NK-92 (cell line): ENCODE measurements around the gene GLB1L2.

Experiments used
- DNase-seq: peaks from one replicate; lab custom pipeline; 2025; ENCODE audit not compliant: unreplicated experiment; lab: John Stamatoyannopoulos, UW

GLB1L2 gene

DNA sequence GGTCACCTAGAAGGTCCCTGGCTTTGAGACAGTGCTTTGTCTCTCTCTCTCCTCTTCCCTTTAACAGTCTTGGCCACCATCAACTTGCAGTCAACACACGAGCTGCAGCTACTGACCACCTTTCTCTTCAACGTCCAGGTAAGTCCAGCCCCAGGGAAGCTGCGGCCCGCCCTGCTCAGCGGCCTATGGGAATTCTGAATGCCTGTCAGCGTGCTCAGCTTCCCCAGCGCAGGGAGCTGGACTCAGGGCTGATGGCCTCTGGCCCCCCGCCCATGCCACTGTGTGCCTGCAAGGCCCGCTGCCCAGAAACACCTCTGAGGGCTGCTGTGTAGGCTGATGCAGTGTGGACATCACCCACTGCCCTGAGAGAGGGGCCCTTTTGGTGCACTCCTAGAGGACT lies 32.5 kb downstream of the GLB1L2 start:
- no peak for DNase-seq

DNA sequence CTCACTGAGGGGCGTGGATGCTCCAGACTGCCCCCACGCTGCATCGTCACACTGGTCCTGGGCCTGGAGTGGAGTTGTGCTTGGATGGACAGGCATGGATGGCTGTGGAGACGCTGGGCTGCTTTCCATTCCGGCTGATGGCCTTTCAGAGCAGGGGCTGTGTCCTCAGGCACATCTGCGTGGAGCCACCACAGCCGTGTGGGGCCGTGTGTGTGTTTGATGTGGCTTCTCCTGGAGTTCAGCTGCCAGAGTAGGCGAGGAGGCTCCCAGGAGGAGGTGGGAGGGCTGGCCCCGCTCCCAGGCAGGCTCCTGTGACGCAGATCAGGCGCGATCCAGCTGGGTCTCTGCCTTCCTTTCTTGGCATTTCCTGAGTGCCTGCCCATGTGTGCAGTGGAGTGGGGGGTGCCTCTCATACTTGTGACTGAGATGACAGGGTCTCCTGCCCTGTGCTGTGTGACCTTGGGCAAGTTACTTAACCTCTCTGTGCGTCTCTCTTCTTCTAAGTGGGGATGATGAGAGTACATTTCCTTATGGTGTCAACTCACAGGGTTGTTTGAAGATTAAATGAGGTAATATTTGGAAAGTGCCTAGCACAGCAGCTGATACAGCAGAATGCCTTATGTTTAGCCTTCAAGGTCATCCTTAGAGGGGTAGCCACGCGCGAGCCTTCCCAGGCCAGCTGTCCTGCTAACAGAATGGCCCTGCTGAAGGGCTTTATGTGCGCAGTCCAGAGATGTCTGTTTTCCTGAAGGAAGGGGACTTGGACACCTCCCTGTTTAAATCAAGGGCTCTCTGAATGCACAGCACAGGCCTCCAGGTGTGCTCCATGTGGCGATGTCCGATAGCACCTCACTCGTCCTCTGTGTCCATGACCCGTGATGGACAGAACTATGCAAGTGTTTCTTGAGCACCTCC lies 33.5 kb downstream of the GLB1L2 start:
- no peak for DNase-seq

DNA sequence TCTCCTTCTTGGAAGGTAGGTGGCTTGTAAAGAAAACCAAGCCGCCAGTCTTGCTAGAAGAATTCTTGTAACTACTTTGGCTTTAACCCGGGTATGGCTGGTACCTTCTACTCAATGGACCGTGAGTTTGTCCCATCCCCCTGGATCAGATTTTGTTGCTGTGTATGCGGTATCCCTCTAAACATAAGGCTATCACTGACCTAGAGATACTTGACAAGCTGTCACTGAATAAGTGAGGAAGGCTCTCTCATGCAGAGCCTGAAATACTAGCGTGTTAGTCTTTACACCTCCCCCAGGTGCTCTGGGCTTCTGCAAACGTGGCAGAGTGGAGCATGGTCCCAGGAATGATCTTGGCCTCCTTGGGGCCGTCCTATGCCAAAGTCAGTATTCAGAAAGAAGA lies 34.5 kb downstream of the GLB1L2 start:
- DNase-seq = no peak

DNA sequence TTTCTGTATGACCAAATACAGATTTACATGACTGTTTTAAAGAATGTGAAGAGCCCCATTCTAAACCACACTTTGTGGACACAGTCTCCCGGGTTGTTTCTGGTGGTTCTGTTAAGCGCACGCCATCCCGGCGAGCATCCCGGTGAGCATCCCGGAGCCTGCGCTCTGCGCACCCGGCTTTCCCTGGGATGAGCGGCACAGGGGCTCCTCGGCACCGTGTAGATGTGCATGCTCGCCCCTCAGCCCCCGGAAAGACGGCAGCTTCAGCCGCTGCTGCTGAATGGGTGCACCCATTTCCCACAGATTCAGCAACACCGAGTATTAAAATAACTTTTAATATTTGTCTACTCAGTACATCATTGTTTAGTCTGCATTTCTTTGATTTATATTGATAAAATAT lies 36.0 kb downstream of the GLB1L2 start:
- no peak for DNase-seq

DNA sequence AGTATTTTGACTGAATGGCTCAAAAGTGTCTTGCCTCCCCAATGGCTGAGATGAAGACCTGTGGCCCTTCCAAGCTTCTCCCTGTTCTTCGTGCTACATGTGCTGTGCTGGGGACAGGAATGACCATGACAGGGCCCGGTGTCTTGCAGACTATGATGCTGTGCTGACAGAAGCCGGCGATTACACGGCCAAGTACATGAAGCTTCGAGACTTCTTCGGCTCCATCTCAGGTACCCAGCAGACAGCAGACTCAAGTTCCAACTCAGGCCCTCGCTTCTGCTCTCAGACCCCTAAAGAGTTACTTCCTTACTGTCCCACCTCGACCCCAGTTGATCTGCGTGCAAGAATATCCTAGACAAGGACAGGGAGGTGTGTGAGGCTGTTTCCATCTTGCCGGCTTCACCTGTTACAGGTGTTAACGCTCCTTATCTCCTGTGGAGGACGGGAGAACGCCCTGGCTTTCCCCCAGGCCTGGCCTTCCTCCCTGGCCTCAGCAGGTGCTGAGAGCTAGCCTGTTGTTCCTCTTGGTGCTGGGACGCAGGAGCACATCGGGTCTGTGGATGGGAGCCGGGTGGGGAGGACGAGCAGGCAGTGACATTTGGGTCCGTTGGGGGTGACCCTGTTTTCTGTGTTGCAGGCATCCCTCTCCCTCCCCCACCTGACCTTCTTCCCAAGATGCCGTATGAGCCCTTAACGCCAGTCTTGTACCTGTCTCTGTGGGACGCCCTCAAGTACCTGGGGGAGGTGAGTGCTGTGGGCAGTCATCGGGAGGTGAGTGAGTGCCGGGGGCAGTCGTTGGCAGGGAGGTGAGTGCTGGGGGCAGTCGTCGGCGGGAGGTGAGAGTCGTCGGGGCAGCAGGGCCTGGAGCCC lies 38.1 kb downstream of the GLB1L2 start:
- no peak for DNase-seq

DNA sequence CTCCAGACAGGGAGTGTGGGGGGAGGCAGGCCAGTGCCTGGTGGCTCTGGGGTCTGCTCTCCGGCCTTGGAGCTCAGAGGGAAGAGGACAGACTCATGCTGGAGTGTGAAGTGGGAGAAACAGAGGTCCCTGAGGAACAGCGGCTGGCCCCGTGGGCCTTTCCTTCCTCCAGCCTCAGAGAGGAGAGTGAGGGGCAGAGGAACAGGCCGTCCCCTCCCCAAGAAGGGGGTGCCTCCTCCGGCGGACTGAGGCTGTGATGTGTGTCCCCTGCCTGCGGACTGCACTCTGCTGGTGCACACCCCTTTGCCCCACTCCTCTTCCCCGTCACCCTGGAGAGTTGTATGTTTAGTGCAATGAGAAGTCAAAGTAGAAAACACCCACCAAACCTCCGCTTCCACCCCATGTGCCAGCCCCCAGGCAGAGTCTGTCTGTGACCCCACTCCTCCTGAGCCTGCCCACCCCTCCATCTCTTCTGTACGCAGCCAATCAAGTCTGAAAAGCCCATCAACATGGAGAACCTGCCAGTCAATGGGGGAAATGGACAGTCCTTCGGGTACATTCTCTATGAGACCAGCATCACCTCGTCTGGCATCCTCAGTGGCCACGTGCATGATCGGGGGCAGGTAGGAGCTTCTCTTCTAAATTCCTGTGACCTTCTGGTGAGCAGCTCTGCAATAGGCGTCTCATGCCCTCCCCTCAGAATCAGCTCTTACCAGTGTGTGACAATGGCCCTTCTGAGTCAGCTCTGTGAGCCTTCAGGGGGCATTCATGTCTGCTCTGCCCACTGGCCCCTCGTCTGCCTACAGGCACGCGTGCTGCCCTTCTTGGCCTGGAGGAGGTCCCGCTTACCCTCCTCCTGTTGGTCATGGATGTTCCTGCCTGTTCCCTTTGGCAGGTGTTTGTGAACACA lies 39.0 kb downstream of the GLB1L2 start:
- no peak for DNase-seq

DNA sequence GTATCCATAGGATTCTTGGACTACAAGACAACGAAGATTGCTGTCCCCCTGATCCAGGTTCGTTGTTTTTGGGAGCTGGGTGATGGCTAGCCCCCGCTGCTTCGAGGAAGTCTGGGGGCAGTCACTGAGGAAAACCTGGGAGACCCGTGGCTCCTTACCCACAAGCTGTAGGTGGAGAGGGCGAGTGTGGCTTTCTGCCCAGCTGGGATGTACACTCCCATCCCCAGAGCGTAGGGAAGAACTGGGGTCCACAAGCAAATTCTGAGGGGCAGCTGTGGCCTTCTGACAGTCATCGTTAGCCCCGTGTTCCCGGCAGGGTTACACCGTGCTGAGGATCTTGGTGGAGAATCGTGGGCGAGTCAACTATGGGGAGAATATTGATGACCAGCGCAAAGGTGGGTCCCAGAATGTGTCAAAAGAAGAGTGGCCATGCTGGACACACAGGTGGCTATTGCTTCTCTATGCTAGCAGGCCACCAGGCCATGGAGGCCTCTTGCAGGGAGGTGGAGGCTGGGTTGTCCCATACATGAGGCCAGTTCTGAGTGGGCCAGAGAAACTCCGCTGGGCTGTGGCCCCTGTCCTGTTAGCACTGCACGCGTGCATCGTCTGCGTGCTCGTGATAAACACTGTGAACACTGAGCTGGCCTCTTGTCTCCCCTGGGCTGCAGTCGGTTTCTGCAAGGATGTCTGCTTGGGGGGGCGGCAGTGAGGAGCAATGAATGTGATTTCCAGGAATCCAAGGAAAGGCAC lies 39.8 kb downstream of the GLB1L2 start:
- DNase-seq = no peak

DNA sequence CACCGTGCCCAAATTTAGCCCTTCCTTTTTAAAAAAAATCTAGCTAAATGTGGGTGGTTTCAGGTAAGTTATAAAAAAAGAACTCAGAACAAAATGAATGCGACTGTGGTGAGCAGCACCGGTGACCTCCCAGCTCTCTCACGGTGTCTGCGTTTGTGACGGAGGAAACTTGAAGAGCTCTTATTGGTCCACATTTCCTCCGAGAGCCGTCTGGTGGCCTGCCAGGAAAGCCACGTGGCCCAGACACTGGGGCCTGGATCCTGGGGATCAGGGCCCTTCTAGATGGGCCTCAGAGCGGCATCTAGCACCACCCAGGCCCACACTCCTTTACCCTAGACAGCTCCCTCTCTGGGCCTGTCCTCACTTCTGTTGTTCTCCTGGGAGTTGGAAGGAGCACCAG lies 40.7 kb downstream of the GLB1L2 start:
- no peak for DNase-seq

DNA sequence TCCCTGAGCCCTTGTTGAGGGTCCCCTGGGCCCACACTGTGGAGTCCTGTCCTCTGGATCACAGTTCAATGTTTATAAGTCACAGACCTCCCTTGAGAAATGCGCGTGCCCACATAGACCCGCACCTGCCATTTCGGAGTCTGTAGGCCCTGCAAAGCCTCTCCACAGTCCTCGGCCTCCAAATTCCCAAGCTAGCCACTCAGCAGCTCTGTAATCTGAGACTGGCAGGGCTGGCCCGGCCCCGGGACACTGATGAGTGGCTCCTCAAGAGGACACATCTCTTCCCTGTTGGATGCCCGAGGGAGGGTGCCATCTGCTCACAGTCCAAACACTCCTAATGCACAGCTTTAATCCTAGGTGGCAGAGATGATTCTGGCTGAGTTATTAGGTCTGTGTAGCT lies 41.2 kb downstream of the GLB1L2 start:
- DNase-seq = no peak

DNA sequence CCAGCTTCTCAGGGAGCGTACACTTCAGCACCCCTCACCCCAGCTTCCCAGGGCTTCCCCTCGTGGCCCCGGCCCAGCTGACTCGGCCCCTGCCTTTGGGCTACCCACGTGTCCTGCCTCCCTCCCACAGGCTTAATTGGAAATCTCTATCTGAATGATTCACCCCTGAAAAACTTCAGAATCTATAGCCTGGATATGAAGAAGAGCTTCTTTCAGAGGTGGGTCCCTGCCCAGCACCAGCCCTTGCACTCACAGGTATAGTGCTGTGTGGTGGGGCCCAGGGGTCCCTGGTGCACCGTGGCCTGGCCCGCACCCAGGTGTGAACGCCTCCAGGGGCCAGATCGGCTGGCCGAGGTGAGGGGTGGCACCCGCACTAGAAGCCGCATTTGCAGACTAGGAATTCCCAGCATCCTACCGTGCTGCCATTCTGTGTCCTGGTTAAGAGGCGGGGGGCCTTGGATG lies 41.8 kb downstream of the GLB1L2 start:
- no peak for DNase-seq

DNA sequence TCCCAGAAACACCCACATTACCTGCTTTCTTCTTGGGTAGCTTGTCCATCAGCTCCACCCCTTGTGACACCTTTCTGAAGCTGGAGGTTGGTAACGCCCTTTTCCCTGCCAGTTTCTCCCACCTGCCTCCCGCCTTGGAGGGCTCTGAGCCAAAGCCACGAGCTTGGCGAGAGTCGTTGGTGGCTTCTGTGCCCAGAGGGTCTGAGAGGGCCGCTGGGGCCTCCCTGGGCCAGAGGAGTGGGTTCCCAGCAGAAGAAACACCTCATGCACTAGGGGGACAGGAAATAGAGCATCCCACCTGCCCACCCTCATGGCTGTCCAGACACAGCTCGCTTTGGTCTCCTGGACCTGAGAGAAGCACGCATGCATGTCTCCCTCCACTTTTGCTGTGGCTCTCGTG lies 42.4 kb downstream of the GLB1L2 start:
- no peak for DNase-seq

DNA sequence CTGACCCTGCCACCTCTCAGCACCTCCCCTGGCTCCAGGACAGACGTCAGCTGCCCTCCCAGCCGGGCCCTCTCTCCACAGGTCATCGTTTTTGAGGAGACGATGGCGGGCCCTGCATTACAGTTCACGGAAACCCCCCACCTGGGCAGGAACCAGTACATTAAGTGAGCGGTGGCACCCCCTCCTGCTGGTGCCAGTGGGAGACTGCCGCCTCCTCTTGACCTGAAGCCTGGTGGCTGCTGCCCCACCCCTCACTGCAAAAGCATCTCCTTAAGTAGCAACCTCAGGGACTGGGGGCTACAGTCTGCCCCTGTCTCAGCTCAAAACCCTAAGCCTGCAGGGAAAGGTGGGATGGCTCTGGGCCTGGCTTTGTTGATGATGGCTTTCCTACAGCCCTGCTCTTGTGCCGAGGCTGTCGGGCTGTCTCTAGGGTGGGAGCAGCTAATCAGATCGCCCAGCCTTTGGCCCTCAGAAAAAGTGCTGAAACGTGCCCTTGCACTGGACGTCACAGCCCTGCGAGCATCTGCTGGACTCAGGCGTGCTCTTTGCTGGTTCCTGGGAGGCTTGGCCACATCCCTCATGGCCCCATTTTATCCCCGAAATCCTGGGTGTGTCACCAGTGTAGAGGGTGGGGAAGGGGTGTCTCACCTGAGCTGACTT lies 43.2 kb downstream of the GLB1L2 start:
- DNase-seq = no peak

DNA sequence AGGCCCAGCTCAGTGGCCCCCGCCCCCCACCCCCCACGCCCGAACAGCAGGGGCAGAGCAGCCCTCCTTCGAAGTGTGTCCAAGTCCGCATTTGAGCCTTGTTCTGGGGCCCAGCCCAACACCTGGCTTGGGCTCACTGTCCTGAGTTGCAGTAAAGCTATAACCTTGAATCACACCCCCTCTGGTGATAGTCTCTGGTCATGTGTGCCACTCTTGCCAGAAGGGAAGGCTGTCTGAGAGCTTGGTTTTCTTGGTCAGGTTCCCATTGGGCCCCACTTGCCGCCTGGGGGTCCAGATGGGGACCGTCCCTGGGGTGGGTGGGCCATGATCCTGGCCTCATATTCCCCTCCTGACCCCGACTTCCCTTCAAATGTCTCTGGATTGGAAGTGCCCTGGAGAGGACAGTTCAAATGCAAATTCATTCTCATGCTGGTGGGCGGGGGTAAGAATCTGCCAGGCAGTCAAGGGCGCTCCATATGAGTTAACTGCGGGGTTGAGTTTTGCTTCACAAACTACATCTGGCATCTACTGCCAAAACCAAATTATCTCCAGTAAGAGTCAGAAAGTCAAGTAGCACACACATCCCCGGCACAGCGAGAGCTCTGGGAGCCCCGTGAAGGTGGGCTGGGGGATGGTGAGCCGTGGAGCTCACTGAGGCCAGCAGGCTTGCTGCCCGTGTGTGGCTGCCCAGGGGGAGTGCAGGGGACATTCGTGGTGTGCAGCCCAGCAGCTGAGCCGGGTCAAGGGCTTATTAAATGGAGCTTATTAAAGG lies 44.5 kb downstream of the GLB1L2 start:
- DNase-seq = no peak

DNA sequence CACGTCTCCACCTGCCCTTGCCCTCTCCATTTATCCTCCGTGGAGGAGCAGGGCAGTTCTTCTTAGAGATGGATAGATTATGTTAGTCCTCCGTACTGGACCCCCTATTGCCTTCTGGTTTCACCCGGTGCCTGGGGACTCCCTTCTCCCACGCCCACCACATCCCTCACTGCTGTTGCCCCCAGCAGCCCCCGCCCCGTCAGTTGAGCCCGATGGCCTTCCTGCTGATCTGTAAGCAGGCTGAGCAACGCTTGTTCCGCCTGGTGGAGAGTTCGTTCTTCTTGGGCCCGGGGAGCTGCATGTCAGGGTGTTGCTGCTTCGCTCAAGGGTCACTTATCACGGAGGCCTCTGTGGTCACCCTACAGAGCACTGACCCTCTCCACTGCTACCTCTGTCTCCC lies 46.1 kb downstream of the GLB1L2 start:
- DNase-seq = no peak

DNA sequence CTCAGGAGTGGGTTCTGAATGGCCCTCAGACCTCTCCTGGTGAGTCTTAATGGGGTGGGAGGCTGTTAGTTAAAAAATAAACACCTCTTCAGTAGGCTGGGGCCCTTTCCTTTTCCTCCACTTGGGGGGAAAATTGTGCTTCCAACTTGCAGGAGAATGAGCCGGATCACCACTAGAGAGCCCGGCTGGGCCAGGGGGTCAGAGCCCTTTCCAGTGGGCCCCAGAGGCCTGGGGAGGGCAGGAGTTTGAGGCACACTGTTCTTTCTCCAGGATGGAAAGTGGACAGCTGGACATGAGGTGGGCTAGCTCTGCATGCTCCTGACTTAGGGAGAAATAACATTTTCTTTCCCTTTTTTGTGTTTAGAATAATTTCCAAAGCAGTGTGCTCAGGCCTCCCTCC lies 47.5 kb downstream of the GLB1L2 start:
- DNase-seq = no peak

DNA sequence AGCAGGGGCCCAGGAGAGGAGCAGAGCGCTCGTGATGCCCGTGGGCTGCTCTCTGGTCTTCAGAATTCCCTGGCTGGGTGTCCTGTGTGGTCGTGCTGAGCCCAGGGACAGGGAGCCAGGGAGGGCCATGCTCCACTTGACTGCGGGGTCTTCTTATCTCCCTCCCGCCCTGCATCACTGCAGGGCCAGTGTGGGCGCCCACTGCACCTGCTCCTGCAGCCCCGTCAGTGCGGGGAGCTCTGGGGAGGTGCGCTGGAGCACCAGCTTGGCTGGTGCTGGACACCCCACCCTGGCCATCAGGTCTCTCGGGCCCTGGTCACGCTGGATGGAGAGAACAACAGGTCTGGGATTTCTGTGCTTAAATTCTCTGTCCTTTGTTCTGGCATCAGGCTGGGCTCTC lies 48.4 kb downstream of the GLB1L2 start:
- no peak for DNase-seq

DNA sequence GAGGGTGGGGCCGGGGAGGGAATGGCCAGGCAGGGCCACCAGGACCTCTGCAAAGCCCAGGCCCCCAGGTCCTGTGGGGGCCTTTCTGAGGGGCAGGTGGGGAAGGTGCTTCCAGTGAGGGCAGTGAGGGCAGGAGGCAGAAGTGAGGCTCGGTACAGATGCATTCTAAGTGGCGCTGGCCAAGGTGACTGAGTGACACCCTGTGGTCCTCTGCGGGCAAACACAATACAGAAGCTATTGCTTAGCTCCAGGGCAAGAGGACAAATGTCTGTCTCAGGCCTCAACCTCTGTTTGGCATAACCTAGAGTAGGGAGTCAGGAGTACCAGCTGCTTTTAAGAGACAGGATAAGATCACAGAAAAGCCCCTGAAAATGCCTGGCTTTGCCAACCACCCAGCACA lies 49.0 kb downstream of the GLB1L2 start:
- no peak for DNase-seq

DNA sequence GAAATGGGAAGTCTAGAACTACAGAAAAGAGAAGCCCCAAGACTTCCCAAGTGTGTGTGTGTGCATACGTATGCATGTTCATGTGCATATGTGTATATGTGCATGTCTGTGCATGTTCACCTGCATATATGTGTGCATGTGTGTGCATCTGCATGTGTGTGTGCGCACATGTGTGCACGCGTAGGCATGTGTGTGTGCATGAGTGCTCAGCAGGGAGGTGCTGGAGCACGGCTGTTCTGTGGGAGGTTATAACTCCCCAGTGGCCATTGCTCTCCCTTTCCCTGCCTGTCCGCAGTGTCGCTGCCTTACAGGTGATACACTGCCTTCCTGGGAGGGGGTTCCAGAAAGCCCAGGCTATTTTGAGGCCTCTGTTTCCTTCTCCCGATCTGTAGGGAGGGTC lies 50.5 kb downstream of the GLB1L2 start:
- no peak for DNase-seq

DNA sequence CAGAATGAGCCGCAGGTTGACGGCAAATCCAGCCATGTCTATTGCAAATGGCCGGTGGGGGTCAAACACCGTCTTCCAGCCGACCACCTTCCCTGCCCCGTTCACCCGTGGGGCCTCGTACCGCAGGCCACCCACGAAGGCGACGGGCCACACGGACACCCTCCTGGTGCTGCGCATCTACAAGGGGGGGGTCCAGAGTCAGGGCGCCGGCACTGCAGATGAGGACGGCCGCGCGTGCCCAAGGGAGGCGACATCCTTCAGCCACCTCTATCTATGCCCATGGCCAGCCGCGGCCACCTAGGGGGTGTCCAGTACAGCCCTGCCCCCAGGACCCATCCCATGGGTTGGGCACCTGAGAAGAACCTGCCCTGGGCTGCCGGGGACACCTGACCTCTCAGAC lies 51.0 kb downstream of the GLB1L2 start:
- DNase-seq = no peak
